Measurements from ENCODE around the gene PRF1. TPM values are rescaled to one million over a fixed set of nuclear protein-coding genes. Genes with fewer than 3 reads are reported as not detected.
"Not testable (repeated sequence)": the region's sequence is repeated elsewhere in the genome, so short reads cannot be mapped to it uniquely, and the experiment has no call there.

Gene PRF1
- polyA plus RNA-seq (ENCODE audit: insufficient read length), result 0.82 TPM

GRCh38 chr10:70602665-70603448 is at the start of gene PRF1:
TSS of gene PRF1 (minus strand) at chr10:70602741. CDS start at chr10:70600902, 1,839 bp downstream.
- DNase-seq (ENCODE audit: low read depth), result no peak

GRCh38 chr10:70651661-70652060 is 49.1 kb upstream of the PRF1 start:
- no peak for DNase-seq (ENCODE audit: low read depth)

GRCh38 chr10:70650718-70651117 is 48.2 kb upstream of the PRF1 start:
- no peak for DNase-seq (ENCODE audit: low read depth)

- DNase-seq (ENCODE audit: low read depth), result no peak
These were observed 47.6 kb upstream of the PRF1 start for GRCh38 chr10:70650104-70650503.

- DNase-seq (ENCODE audit: low read depth), result no peak
These were observed 47.0 kb upstream of the PRF1 start for GRCh38 chr10:70649526-70649925.

GRCh38 chr10:70648427-70648826 is 45.9 kb upstream of the PRF1 start:
- no peak for DNase-seq (ENCODE audit: low read depth)

- DNase-seq (ENCODE audit: low read depth), result no peak
These were observed 44.5 kb upstream of the PRF1 start for GRCh38 chr10:70647086-70647485.

- not testable (repeated sequence) for DNase-seq (ENCODE audit: low read depth)
These were observed 42.4 kb upstream of the PRF1 start for GRCh38 chr10:70644959-70645358.

- DNase-seq (ENCODE audit: low read depth), result not testable (repeated sequence)
These were observed 40.7 kb upstream of the PRF1 start for GRCh38 chr10:70643272-70643671.

GRCh38 chr10:70639640-70640383 is 37.3 kb upstream of the PRF1 start:
- DNase-seq (ENCODE audit: low read depth), result not testable (repeated sequence)

- not testable (repeated sequence) for DNase-seq (ENCODE audit: low read depth)
These were observed 32.0 kb upstream of the PRF1 start for GRCh38 chr10:70634515-70634914.

GRCh38 chr10:70634011-70634410 is 31.5 kb upstream of the PRF1 start:
- no peak for DNase-seq (ENCODE audit: low read depth)

- DNase-seq (ENCODE audit: low read depth), result not testable (repeated sequence)
These were observed 29.2 kb upstream of the PRF1 start for GRCh38 chr10:70631735-70632134.

- DNase-seq (ENCODE audit: low read depth), result no peak
These were observed 26.8 kb upstream of the PRF1 start for GRCh38 chr10:70629338-70629737.

- DNase-seq (ENCODE audit: low read depth), result no peak
These were observed 23.5 kb upstream of the PRF1 start for GRCh38 chr10:70626056-70626455.

- no peak for DNase-seq (ENCODE audit: low read depth)
These were observed 20.7 kb upstream of the PRF1 start for GRCh38 chr10:70622981-70623844.

- DNase-seq (ENCODE audit: low read depth), result no peak
These were observed 20.0 kb upstream of the PRF1 start for GRCh38 chr10:70622541-70622940.

- DNase-seq (ENCODE audit: low read depth), result no peak
These were observed 19.1 kb upstream of the PRF1 start for GRCh38 chr10:70621503-70622078.

- no peak for DNase-seq (ENCODE audit: low read depth)
These were observed 17.4 kb upstream of the PRF1 start for GRCh38 chr10:70620020-70620289.

GRCh38 chr10:70619271-70620019 is 16.9 kb upstream of the PRF1 start:
- no peak for DNase-seq (ENCODE audit: low read depth)

GRCh38 chr10:70618663-70619062 is 16.1 kb upstream of the PRF1 start:
- DNase-seq (ENCODE audit: low read depth), result no peak
